K562 (cell line): ENCODE data around the gene ITGB2. TPM values are rescaled to one million over a fixed set of nuclear protein-coding genes. Genes with fewer than 3 reads are reported as not detected.
A peak's percentile ranks its signal among the peaks of the same experiment; 100 is the strongest.

Experiments
- CXXC5 ChIP-seq: fragments of 250-450 bp; sonication (Bioruptor Pico); IDR thresholded peaks from 2 replicates; pipeline ENCODE4 v1.8.0; 2022; ENCODE audit warnings: inconsistent platforms, mild to moderate bottlenecking, moderate library complexity
- ERF ChIP-seq: fragments of 450-650 bp; formaldehyde crosslinking; IDR thresholded peaks from 2 replicates; pipeline ENCODE4 v1.4.0; 2020; ENCODE audit warnings: mild to moderate bottlenecking, mixed read lengths
- KDM4B ChIP-seq, 2 experiments: fragments of 450-650 bp in 1 of 2; sonication (generic) in 1 of 2; IDR thresholded peaks; 2 replicates each; pipeline ENCODE4 v1.6.1; 2016 to 2017; ENCODE audit warnings: borderline replicate concordance in 2 of 2, antibody characterized with exemption in 1 of 2, low read depth in 1 of 2, mild to moderate bottlenecking in 1 of 2
- L3MBTL2 ChIP-seq: fragments of 450-650 bp; IDR thresholded peaks from 2 replicates; pipeline ENCODE4 v1.6.1; 2016; ENCODE audit warnings: mild to moderate bottlenecking, moderate library complexity
- MAZ ChIP-seq, 2 experiments: fragments of 450-650 bp in 1 of 2; sonication (generic) in 1 of 2; formaldehyde crosslinking; IDR thresholded peaks in 1 of 2; conservative IDR thresholded peaks in 1 of 2; 2 replicates each; pipeline versions ENCODE4 v1.4.0 to v1.5.0; 2020; ENCODE audit warnings: mild to moderate bottlenecking in 1 of 2, missing genetic modification reagents in 1 of 2
- MTA3 ChIP-seq: fragments of 450-650 bp; formaldehyde crosslinking; IDR thresholded peaks from 2 replicates; pipeline ENCODE4 v1.6.1; 2017; ENCODE audit warnings: mild to moderate bottlenecking, borderline replicate concordance
- PHF8 ChIP-seq: fragments of 200-600 bp; sonication (generic); IDR thresholded peaks from 2 replicates; pipeline ENCODE4 v1.6.1; 2012; ENCODE audit warnings: mixed run types, mild to moderate bottlenecking, inconsistent platforms, low read length, moderate library complexity, borderline replicate concordance
- RAD21 ChIP-seq, 2 experiments: fragments of 250-450 bp in 1 of 2; fragments of 450-650 bp in 1 of 2; sonication (Bioruptor Pico) in 1 of 2; formaldehyde crosslinking in 1 of 2; IDR thresholded peaks in 1 of 2; conservative IDR thresholded peaks in 1 of 2; 2 replicates each; pipeline versions ENCODE4 v1.4.0 to v1.8.0; 2020 to 2022; ENCODE audit warnings: mild to moderate bottlenecking in 2 of 2, moderate library complexity in 1 of 2
- RB1 ChIP-seq: fragments of 450-650 bp; IDR thresholded peaks from 2 replicates; pipeline ENCODE4 v1.6.1; 2017; ENCODE audit warnings: low read depth, mild to moderate bottlenecking
- RBFOX2 ChIP-seq: fragments of 200-400 bp; formaldehyde crosslinking; IDR thresholded peaks from 2 replicates; pipeline ENCODE4 v1.6.1; 2017; ENCODE audit warnings: low read depth, mild to moderate bottlenecking, low read length, moderate library complexity
- SUPT5H ChIP-seq: fragments of 450-650 bp; IDR thresholded peaks from 2 replicates; pipeline ENCODE4 v1.6.1; 2016
- YBX1 ChIP-seq: fragments of 450-650 bp; IDR thresholded peaks from 2 replicates; pipeline ENCODE4 v1.7.1; 2016; ENCODE audit warnings: mild to moderate bottlenecking
- ZBTB7A ChIP-seq: IDR thresholded peaks from 2 replicates; pipeline ENCODE4 v1.6.1; 2011; ENCODE audit warnings: low read depth, mild to moderate bottlenecking, low read length, moderate library complexity, borderline replicate concordance; ENCODE audit not compliant: control insufficient read depth
- polyA plus RNA-seq, 8 experiments: library from polyadenylated mRNA; depleted of rRNA in 4 of 8; stranded (reverse) in 5 of 8; unstranded in 3 of 8; fragments of >200 nt; fragmentation: Nextera tagmentation in 2 of 8; fragmentation: Illumina TruSeq in 1 of 8; extraction: Ambion mirVana in 2 of 8; extraction: Trizol in 1 of 8; gene quantifications; 2 replicates each; pipeline versions ENCODE4 v1.2.1 to v1.2.3, GENCODE V29; 2011 to 2014; ENCODE audit warnings: inconsistent platforms in 1 of 8, missing spikeins in 1 of 8
- total RNA-seq, 7 experiments: library from RNA; depleted of rRNA in 6 of 7; stranded (reverse); fragments of >200 nt in 6 of 7; fragmentation: Illumina TruSeq in 2 of 7; extraction: Trizol in 2 of 7; gene quantifications; 2 replicates each; pipeline versions ENCODE4 v1.2.1 to v1.2.3, GENCODE V29; 2011 to 2021; ENCODE audit warnings: low replicate concordance in 1 of 7
- TF ChIP-seq, protein P1 (sequence below): fragments of 150-350 bp; conservative IDR thresholded peaks from 2 replicates; pipeline ENCODE4 v1.6.1; 2014; ENCODE audit warnings: low read length
- TF ChIP-seq, protein P2 (sequence below), 3 experiments: IDR thresholded peaks in 2 of 3; conservative IDR thresholded peaks in 1 of 3; 2 replicates each; pipeline ENCODE4 v1.5.1; 2011 to 2012; ENCODE audit warnings: low read length in 3 of 3, mild to moderate bottlenecking in 3 of 3, control low read depth in 2 of 3, improper control_type of control experiment in 1 of 3, inconsistent platforms in 1 of 3, low read depth in 1 of 3, mixed read lengths in 1 of 3, moderate library complexity in 1 of 3; ENCODE audit not compliant: insufficient read depth in 2 of 3
- TF ChIP-seq, protein P3 (sequence below): fragments of 250-450 bp; sonication (Bioruptor Pico); IDR thresholded peaks from 2 replicates; pipeline ENCODE4 v1.4.0; 2020; ENCODE audit warnings: mild to moderate bottlenecking, moderate library complexity
- TF ChIP-seq, protein P4 (sequence below): fragments of 450-650 bp; formaldehyde crosslinking; IDR thresholded peaks from 2 replicates; pipeline ENCODE4 v1.4.0; 2020; ENCODE audit warnings: mild to moderate bottlenecking, moderate library complexity

The ITGB2 gene
- total and polyA plus RNA-seq, 9 of the 15 experiments (the other 6 are each of a cell fraction or from before 2014, with no cell fraction given), result 0.07 to 1.3 (median 0.51) TPM; not detected in 2

DNA sequence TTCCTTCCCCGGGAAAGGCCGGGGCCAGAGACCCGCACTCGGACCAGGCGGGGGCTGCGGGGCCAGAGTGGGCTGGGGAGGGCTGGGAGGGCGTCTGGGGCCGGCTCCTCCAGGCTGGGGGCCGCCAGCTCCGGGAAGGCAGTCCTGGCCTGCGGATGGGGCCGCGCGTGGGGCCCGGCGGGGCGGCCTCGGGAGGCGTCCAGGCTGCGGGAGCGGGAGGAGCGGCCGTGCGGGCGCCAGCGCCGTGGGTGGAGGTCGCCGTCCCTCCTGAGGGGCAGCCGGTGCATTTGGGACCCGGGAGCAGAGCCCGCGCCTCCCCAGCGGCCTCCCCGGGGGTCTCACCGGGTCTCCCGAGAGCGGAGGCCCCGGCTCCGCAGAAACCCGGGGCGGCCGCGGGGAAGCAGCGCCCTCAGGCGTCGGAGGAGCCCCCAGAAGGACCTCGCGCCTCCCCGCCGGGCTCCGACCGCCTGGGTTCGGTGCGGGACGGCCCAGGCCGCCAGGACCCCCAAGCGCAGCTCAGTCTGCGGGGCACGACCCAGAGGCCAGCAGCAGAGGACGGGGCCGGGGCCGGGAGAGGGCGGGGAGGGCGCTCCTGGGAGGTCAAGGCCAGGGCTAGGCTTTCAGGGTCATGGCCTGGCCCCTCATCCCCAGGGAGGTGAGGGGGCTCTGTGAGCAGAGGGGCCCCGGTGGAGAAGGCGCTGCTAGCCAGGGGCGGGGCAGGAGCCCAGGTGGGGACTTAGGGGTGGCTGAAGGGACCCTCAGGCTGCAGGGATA, 11.9 kb upstream of the ITGB2 start (continued):
- TF ChIP-seq MAZ (CRISPR knock-in tag; conservative IDR thresholded peaks at IDR 0.05 in 1 of 2, IDR thresholded peaks at IDR 0.05 in 1 of 2), result peak; percentile 55 to 77; a peak in 3 of 4 replicates
- peak; percentile 62 for TF ChIP-seq CXXC5 (CRISPR knock-in tag)
- TF ChIP-seq RBFOX2, result 0 out of 2 replicates have a peak, but pooled peaks have one; percentile 31
- peak; percentile 31; the same call in 1 of the 2 replicates for TF ChIP-seq MTA3
- peak; percentile 67; the same call in 1 of the 2 replicates for TF ChIP-seq RB1
- TF ChIP-seq, protein P1, sequence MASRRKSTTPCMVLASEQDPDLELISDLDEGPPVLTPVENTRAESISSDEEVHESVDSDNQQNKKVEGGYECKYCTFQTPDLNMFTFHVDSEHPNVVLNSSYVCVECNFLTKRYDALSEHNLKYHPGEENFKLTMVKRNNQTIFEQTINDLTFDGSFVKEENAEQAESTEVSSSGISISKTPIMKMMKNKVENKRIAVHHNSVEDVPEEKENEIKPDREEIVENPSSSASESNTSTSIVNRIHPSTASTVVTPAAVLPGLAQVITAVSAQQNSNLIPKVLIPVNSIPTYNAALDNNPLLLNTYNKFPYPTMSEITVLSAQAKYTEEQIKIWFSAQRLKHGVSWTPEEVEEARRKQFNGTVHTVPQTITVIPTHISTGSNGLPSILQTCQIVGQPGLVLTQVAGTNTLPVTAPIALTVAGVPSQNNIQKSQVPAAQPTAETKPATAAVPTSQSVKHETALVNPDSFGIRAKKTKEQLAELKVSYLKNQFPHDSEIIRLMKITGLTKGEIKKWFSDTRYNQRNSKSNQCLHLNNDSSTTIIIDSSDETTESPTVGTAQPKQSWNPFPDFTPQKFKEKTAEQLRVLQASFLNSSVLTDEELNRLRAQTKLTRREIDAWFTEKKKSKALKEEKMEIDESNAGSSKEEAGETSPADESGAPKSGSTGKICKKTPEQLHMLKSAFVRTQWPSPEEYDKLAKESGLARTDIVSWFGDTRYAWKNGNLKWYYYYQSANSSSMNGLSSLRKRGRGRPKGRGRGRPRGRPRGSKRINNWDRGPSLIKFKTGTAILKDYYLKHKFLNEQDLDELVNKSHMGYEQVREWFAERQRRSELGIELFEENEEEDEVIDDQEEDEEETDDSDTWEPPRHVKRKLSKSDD, result no peak
- 0 out of 2 replicates have a peak, but pooled peaks have one; percentile 59 for TF ChIP-seq ERF (CRISPR knock-in tag)
- TF ChIP-seq, protein P2, sequence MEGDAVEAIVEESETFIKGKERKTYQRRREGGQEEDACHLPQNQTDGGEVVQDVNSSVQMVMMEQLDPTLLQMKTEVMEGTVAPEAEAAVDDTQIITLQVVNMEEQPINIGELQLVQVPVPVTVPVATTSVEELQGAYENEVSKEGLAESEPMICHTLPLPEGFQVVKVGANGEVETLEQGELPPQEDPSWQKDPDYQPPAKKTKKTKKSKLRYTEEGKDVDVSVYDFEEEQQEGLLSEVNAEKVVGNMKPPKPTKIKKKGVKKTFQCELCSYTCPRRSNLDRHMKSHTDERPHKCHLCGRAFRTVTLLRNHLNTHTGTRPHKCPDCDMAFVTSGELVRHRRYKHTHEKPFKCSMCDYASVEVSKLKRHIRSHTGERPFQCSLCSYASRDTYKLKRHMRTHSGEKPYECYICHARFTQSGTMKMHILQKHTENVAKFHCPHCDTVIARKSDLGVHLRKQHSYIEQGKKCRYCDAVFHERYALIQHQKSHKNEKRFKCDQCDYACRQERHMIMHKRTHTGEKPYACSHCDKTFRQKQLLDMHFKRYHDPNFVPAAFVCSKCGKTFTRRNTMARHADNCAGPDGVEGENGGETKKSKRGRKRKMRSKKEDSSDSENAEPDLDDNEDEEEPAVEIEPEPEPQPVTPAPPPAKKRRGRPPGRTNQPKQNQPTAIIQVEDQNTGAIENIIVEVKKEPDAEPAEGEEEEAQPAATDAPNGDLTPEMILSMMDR (IDR thresholded peaks at IDR 0.05 in 2 of 3, conservative IDR thresholded peaks at IDR 0.05 in 1 of 3; ENCODE audit: insufficient read depth in 2 of 3, low read depth in 1 of 3, low read length in 3 of 3), result peak; percentile 66 to 84 (median 80)
- no peak for TF ChIP-seq SUPT5H
- TF ChIP-seq YBX1, result no peak
- TF ChIP-seq, protein P3, sequence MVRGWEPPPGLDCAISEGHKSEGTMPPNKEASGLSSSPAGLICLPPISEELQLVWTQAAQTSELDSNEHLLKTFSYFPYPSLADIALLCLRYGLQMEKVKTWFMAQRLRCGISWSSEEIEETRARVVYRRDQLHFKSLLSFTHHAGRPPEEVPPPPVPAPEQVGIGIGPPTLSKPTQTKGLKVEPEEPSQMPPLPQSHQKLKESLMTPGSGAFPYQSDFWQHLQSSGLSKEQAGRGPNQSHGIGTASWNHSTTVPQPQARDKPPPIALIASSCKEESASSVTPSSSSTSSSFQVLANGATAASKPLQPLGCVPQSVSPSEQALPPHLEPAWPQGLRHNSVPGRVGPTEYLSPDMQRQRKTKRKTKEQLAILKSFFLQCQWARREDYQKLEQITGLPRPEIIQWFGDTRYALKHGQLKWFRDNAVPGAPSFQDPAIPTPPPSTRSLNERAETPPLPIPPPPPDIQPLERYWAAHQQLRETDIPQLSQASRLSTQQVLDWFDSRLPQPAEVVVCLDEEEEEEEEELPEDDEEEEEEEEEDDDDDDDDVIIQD (CRISPR knock-in tag), result no peak
- no peak for TF ChIP-seq KDM4B (IDR thresholded peaks at IDR 0.05; ENCODE audit: borderline replicate concordance in 2 of 2, low read depth in 1 of 2)
- TF ChIP-seq, protein P4, sequence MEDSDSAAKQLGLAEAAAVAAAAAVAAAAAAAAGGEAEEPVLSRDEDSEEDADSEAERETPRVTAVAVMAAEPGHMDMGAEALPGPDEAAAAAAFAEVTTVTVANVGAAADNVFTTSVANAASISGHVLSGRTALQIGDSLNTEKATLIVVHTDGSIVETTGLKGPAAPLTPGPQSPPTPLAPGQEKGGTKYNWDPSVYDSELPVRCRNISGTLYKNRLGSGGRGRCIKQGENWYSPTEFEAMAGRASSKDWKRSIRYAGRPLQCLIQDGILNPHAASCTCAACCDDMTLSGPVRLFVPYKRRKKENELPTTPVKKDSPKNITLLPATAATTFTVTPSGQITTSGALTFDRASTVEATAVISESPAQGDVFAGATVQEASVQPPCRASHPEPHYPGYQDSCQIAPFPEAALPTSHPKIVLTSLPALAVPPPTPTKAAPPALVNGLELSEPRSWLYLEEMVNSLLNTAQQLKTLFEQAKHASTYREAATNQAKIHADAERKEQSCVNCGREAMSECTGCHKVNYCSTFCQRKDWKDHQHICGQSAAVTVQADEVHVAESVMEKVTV (CRISPR knock-in tag), result peak; percentile 62
- peak; percentile 36; the same call in 1 of the 2 replicates for TF ChIP-seq PHF8
- TF ChIP-seq L3MBTL2, result peak; percentile 50
- TF ChIP-seq RAD21 (CRISPR knock-in tag; conservative IDR thresholded peaks at IDR 0.05 in 1 of 2, IDR thresholded peaks at IDR 0.05 in 1 of 2), result peak; percentile 83 to 84
- TF ChIP-seq ZBTB7A, result peak; percentile 91
